ENCODE data around the gene PIAS2.

DNA sequence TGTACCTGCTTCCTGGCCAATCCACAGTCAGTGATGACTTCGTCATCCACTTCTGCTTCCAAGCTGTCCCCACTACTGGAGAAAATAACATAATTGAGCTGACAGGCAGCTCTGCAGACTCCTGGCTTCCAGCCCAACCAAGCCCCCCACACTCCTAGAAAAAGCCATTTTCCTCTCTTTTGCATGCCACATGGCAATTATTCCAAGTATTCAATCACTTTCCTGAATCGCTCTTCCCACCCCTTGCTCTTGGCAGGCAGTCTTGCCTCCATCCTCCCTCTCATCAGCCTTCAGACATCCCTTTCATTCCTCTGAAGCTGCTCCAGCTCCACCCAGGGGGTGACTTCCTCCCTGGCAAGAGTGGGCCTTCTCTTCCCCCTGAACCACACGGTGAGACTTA lies 146.2 kb downstream of the PIAS2 start:
- TF ChIP-seq CTCF (conservative IDR thresholded peaks at IDR 0.05; ENCODE audit: low read depth in 2 of 2) (no peak), JUNB (IDR thresholded peaks at IDR 0.05; ENCODE audit: unreplicated experiment) (no peak), EZH2 (IDR thresholded peaks at IDR 0.05; ENCODE audit: low read depth, unreplicated experiment) (no peak), ZNF331 (CRISPR knock-in tag; IDR thresholded peaks at IDR 0.05; ENCODE audit: low read depth) (no peak), EZH2phosphoT487 (IDR thresholded peaks at IDR 0.05; ENCODE audit: unreplicated experiment) (no peak), POLR2AphosphoS5 (IDR thresholded peaks at IDR 0.05; ENCODE audit: low read depth) (no peak), ZNF462 (CRISPR knock-in tag; IDR thresholded peaks at IDR 0.05) (no peak), REST (IDR thresholded peaks at IDR 0.05; ENCODE audit: unreplicated experiment) (no peak), CREB1 (CRISPR knock-in tag; IDR thresholded peaks at IDR 0.05; ENCODE audit: low read depth) (no peak)
